NT2/D1 (cell line): ENCODE data around the gene PARD3.

Experiments
- SUZ12 ChIP-seq: IDR thresholded peaks from 2 replicates; pipeline ENCODE4 v1.6.1; 2011; ENCODE audit not compliant: insufficient read length, insufficient read depth; ENCODE audit errors: extremely low read depth
- YY1 ChIP-seq: IDR thresholded peaks from 2 replicates; pipeline ENCODE4 v1.6.1; 2011; ENCODE audit not compliant: insufficient read length, insufficient read depth
- ZNF274 ChIP-seq: IDR thresholded peaks from 2 replicates; pipeline ENCODE4 v1.6.1; 2011; ENCODE audit warnings: mild to moderate bottlenecking, low read depth, low read length

DNA sequence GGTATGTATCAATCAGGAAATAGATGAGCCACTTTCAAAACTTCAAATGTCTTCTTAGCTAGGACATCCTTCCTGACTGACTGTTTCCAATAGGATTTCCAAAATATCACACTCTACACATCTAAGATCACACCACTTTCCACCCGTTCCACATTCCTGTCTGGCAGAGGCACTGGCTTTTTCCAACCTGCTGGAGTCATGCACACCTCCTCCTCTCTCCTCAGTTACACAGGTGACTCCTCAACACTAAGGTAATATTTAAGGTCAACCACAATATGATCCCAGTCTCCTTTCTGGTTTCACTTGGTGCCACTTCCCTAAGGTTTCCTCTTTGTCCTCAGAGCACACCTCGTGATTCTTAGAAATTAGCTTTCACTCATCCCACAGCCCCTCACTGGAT, 196.5 kb downstream of the PARD3 start:
- TF ChIP-seq ZNF274: no peak
- TF ChIP-seq YY1: no peak
- TF ChIP-seq SUZ12: no peak
